HepG2 (cell line): Measurements from ENCODE around the gene IFNAR1. TPM values are rescaled to one million over a fixed set of nuclear protein-coding genes. Genes with fewer than 3 reads are reported as not detected.

Experiments
- ATAC-seq: fragments of 200-7000 bp; cut with Tn5 transposase; 3 replicates; pipeline ENCODE4 v1.9.1; 2020; ENCODE audit warnings: mild to moderate bottlenecking, moderate library complexity
- BruUV-seq: library from RNA; stranded (reverse); fragments of 400-500 nt; replicated peaks from 2 replicates; lab custom pipeline; 2021; lab: Mats Ljungman, UMichigan
- CTCF ChIA-PET: fragments of 300-600 bp; formaldehyde crosslinking; extraction: SDS; loops from one replicate; lab custom pipeline; 2021; ENCODE audit warnings: low total read pairs, inconsistent platforms, low intra/inter-chr PET ratio; lab: Yijun Ruan, JAX
- POLR2A ChIA-PET: fragments of 350-600 bp; sonication (Branson Sonifier 250); formaldehyde crosslinking; loops from one replicate; lab custom pipeline; 2020; ENCODE audit warnings: antibody characterized with exemption, inconsistent platforms; lab: Yijun Ruan, JAX
- DNase-seq: peaks from one replicate; pipeline ENCODE4 v3.0.0-alpha.2; 2015; ENCODE audit warnings: low spot score
- FAIRE-seq: peaks from 3 replicates; lab custom pipeline; 2011; peaks lifted over from hg19 to GRCh38; lab: Jason Lieb, UNC
- H2AFZ ChIP-seq: one replicate; pipeline ENCODE4 v1.6.1; 2011; ENCODE audit warnings: low read length, inconsistent platforms
- H3K27ac ChIP-seq: fragments of 300-600 bp; 3 replicates; pipeline ENCODE4 v1.8.0; 2011; ENCODE audit warnings: mixed run types, mild to moderate bottlenecking, mixed read lengths, low read length, inconsistent platforms; ENCODE audit not compliant: insufficient read depth; ENCODE audit errors: extremely low read length
- H3K27me3 ChIP-seq, 2 experiments: fragments of 200-600 bp in 1 of 2; 2 replicates in 1 of 2; 3 replicates in 1 of 2; pipeline versions ENCODE4 v1.6.0 to v1.8.0; 2011; ENCODE audit warnings: low read length in 2 of 2, mild to moderate bottlenecking in 2 of 2, moderate library complexity in 2 of 2, inconsistent platforms in 1 of 2; ENCODE audit not compliant: insufficient read depth in 2 of 2, control insufficient read depth in 1 of 2
- H3K36me3 ChIP-seq, 2 experiments: fragments of 200-600 bp in 1 of 2; replicated peaks in 1 of 2; 2 replicates in 1 of 2; 3 replicates in 1 of 2; pipeline versions ENCODE4 v1.5.1 to v1.8.0; 2011; ENCODE audit warnings: low read length in 2 of 2, inconsistent platforms in 1 of 2; ENCODE audit not compliant: insufficient read depth in 2 of 2, control insufficient read depth in 1 of 2
- H3K4me1 ChIP-seq: 2 replicates; pipeline ENCODE4 v1.5.1; 2012; ENCODE audit warnings: low read length, inconsistent platforms; ENCODE audit not compliant: insufficient read depth
- H3K4me2 ChIP-seq: 2 replicates; pipeline ENCODE4 v1.6.0; 2011; ENCODE audit warnings: low read depth, low read length, inconsistent platforms
- H3K4me3 ChIP-seq, 3 experiments: fragments of 200-600 bp in 1 of 3; sonication (generic), shearing (Covaris generic) in 1 of 3; replicated peaks in 1 of 3; 2 replicates each; pipeline ENCODE4 v1.5.1; 2011 to 2016; ENCODE audit warnings: low read length in 3 of 3, inconsistent platforms in 2 of 3, low read depth in 2 of 3, mild to moderate bottlenecking in 2 of 3, control low read depth in 1 of 3, mixed read lengths in 1 of 3; ENCODE audit not compliant: insufficient read depth in 1 of 3
- H3K79me2 ChIP-seq: one replicate; pipeline ENCODE4 v1.6.1; 2011; ENCODE audit warnings: low read length, inconsistent platforms; ENCODE audit not compliant: insufficient read depth
- H3K9ac ChIP-seq: 2 replicates; pipeline ENCODE4 v1.6.0; 2011; ENCODE audit warnings: mild to moderate bottlenecking, low read depth, low read length, inconsistent platforms; ENCODE audit not compliant: insufficient read depth
- H3K9me3 ChIP-seq: 2 replicates; pipeline ENCODE4 v1.5.1; 2012; ENCODE audit warnings: mild to moderate bottlenecking, low read length
- H4K20me1 ChIP-seq: 2 replicates; pipeline ENCODE4 v1.6.0; 2011; ENCODE audit warnings: inconsistent platforms, mild to moderate bottlenecking, low read length, moderate library complexity; ENCODE audit not compliant: insufficient read depth
- ELK4 ChIP-seq: sonication (generic); formaldehyde crosslinking; IDR thresholded peaks from 2 replicates; pipeline ENCODE4 v1.9.0; 2021; ENCODE audit warnings: missing genetic modification reagents, borderline replicate concordance
- HCFC1 ChIP-seq: fragments of 150-350 bp; IDR thresholded peaks from 2 replicates; pipeline ENCODE4 v1.6.1; 2014; ENCODE audit warnings: low read depth, low read length
- HOXA9 ChIP-seq: sonication (generic); formaldehyde crosslinking; IDR thresholded peaks from 2 replicates; pipeline ENCODE4 v1.8.1; 2022; ENCODE audit warnings: missing genetic modification reagents, mild to moderate bottlenecking, moderate library complexity, borderline replicate concordance
- ISX ChIP-seq: sonication (generic); formaldehyde crosslinking; conservative IDR thresholded peaks from 2 replicates; pipeline ENCODE4 v1.5.0; 2020; ENCODE audit warnings: missing genetic modification reagents
- KMT2B ChIP-seq: IDR thresholded peaks from 2 replicates; pipeline ENCODE4 v1.6.1; 2016; ENCODE audit warnings: missing genetic modification reagents, missing compliant biosample characterization
- MEIS2 ChIP-seq: sonication (generic); formaldehyde crosslinking; IDR thresholded peaks from 2 replicates; pipeline ENCODE4 v1.9.0; 2021; ENCODE audit warnings: mild to moderate bottlenecking, missing genetic modification reagents
- NR3C1 ChIP-seq: sonication (generic); formaldehyde crosslinking; IDR thresholded peaks from 2 replicates; pipeline ENCODE4 v1.4.0; 2020; ENCODE audit warnings: missing genetic modification reagents
- SP140L ChIP-seq: sonication (generic); formaldehyde crosslinking; IDR thresholded peaks from 2 replicates; pipeline ENCODE4 v1.4.0; 2020; ENCODE audit warnings: missing genetic modification reagents, borderline replicate concordance
- SSRP1 ChIP-seq: IDR thresholded peaks from 2 replicates; pipeline ENCODE4 v1.6.1; 2016; ENCODE audit warnings: control low read depth
- ZBTB34 ChIP-seq: sonication (generic); formaldehyde crosslinking; IDR thresholded peaks from 2 replicates; pipeline ENCODE4 v1.8.0; 2022; ENCODE audit warnings: mild to moderate bottlenecking, missing genetic modification reagents
- ZBTB4 ChIP-seq: sonication (generic); formaldehyde crosslinking; IDR thresholded peaks from 2 replicates; pipeline ENCODE4 v1.4.0; 2020; ENCODE audit warnings: missing genetic modification reagents, mild to moderate bottlenecking, borderline replicate concordance
- ZC3H13 ChIP-seq: sonication (generic); formaldehyde crosslinking; IDR thresholded peaks from 2 replicates; pipeline ENCODE4 v1.8.1; 2023; ENCODE audit warnings: mild to moderate bottlenecking, missing genetic modification reagents, moderate library complexity
- ZNF329 ChIP-seq: sonication (generic); formaldehyde crosslinking; IDR thresholded peaks from 2 replicates; pipeline ENCODE4 v1.9.0; 2021; ENCODE audit warnings: low read depth, mild to moderate bottlenecking, missing genetic modification reagents
- ZNF354B ChIP-seq: sonication (generic); formaldehyde crosslinking; IDR thresholded peaks from 2 replicates; pipeline ENCODE4 v1.8.0; 2022; ENCODE audit warnings: mild to moderate bottlenecking, missing genetic modification reagents
- ZNF816 ChIP-seq: sonication (generic); formaldehyde crosslinking; IDR thresholded peaks from 2 replicates; pipeline ENCODE4 v1.8.0; 2022; ENCODE audit warnings: missing genetic modification reagents, mild to moderate bottlenecking, borderline replicate concordance
- ZSCAN12 ChIP-seq: sonication (generic); formaldehyde crosslinking; IDR thresholded peaks from 2 replicates; pipeline ENCODE4 v1.9.0; 2021; ENCODE audit warnings: mild to moderate bottlenecking, missing genetic modification reagents
- WGBS: methylation state at CpG from one replicate; pipeline ENCODE4 v1.1.6; 2017; ENCODE audit warnings: low lambda C conversion rate; 5-methylcytosine and 5-hydroxymethylcytosine counted together
- in situ Hi-C: cut with HindIII; loops from 2 replicates; pipeline ENCODE4 v1.10.0; 2017; ENCODE audit warnings: low pct_unique_long_range_greater_than_20kb; ENCODE audit not compliant: extremely low pct_ligation_motif_present
- intact Hi-C: fragments of 100-400 bp; cut with micrococcal nuclease; formaldehyde crosslinking; loops from one replicate; pipeline ENCODE4 v1.10.0; 2022; ENCODE audit not compliant: unreplicated experiment
- polyA plus RNA-seq, 8 experiments: library from polyadenylated mRNA; depleted of rRNA in 3 of 8; stranded (reverse) in 7 of 8; unstranded in 1 of 8; fragments of >200 nt; fragmentation: Illumina TruSeq in 4 of 8; extraction: Trizol in 4 of 8; gene quantifications; 2 replicates each; pipeline versions ENCODE4 v1.2.1 to v1.2.3, GENCODE V29; 2011 to 2016; ENCODE audit warnings: low read depth in 4 of 8, missing spikeins in 1 of 8, mixed read lengths in 1 of 8; ENCODE audit not compliant: insufficient read depth in 1 of 8
- total RNA-seq, 5 experiments: library from RNA; depleted of rRNA; stranded (reverse); fragments of >200 nt; fragmentation: Illumina TruSeq; extraction: Trizol; gene quantifications; 2 replicates each; pipeline ENCODE4 v1.2.3, GENCODE V29; 2016; ENCODE audit warnings: low read depth in 1 of 5
- TF ChIP-seq, protein P1 (sequence below): IDR thresholded peaks from 2 replicates; pipeline ENCODE4 v1.6.1; 2018; ENCODE audit warnings: missing genetic modification reagents, mild to moderate bottlenecking, missing compliant biosample characterization

IFNAR1 gene
- total and polyA plus RNA-seq, 2 of the 13 experiments (the other 11 are each of a cell fraction or from before 2014, with no cell fraction given): 6.7 to 9.3 TPM

DNA sequence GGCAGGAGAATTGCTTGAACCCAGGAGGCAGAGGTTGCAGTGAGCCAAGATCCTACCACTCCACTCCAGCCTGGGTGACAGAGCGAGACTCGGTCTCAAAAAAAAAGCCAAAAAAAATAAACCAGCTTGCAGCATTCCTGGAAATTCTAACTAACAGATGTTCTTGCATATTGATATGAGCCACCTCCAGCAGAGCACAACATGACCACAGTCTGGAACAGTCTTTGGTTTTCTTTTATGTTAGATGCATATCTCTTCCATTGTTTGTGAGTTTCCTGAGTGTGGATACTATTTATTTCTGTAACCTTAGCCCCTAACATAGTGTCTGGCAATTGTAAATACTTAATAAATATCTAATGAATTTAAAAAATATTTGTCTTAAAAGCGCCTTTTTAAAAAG is 23.9 kb downstream of the IFNAR1 start (continued):
- TF ChIP-seq KMT2B (CRISPR knock-in tag) (no peak), SSRP1 (no peak), HCFC1 (no peak), ZC3H13 (CRISPR knock-in tag) (no peak), NR3C1 (no peak), ELK4 (CRISPR knock-in tag) (no peak), ISX (CRISPR knock-in tag) (no peak), HOXA9 (CRISPR knock-in tag) (no peak), ZNF816 (CRISPR knock-in tag) (no peak)
- TF ChIP-seq, all 625 proteins: peak for 0

DNA sequence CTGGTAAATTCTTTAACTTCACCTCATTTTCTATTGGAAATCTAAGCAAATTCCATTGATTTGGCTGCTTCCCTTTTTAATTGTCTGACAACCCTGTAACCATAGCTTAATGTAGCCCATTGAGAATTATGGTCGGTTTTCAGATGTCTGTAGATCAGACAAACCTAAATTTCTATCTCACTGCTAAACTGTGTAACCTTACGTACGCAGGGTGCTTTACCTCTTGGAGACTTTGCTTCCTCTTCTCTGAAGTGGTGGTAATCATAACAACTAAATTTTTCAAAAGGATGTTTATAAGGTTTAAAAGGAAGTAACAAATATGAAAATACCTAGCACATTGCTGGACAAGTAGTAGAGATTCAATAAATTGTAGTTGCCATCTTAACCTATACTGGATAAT is 25.9 kb downstream of the IFNAR1 start:
- DNase-seq (no peak), FAIRE-seq (no peak), ATAC-seq (no peak)
- H3K27me3 ChIP-seq: no peaks in the 10 kb centered on the region
- 95% methylated on average over 3 of the region's 3 CpGs for WGBS
- H3K4me1 ChIP-seq: no peaks in the 10 kb centered on the region
- H4K20me1 ChIP-seq: no peaks in the 10 kb centered on the region
- POLR2A ChIA-PET: no interaction called here
- no peak overlapping the region for H3K9ac ChIP-seq
- no peak overlapping the region for H3K4me2 ChIP-seq
- H3K4me3 ChIP-seq: no peak overlapping the region
- no peak overlapping the region for H3K27ac ChIP-seq
- in situ Hi-C loops: no loop called here
- H3K36me3 ChIP-seq: peaks cover 3 to 29% of the 10 kb centered on the region in 2 experiments; a peak in 3 of 5 replicates
- CTCF ChIA-PET: no interaction called here
- no peaks in the 10 kb centered on the region for H3K9me3 ChIP-seq
- no TSS peak for BruUV-seq
- no peak overlapping the region for H2AFZ ChIP-seq
- no peaks in the 10 kb centered on the region for H3K79me2 ChIP-seq
- intact Hi-C loops: no loop called here
- no peak for TF ChIP-seq MEIS2 (CRISPR knock-in tag)
- no peak for TF ChIP-seq ZSCAN12 (CRISPR knock-in tag)
- no peak for TF ChIP-seq ZNF354B (CRISPR knock-in tag)
- no peak for TF ChIP-seq SP140L (CRISPR knock-in tag)
- TF ChIP-seq ZBTB34 (CRISPR knock-in tag): no peak
- TF ChIP-seq, protein P1, sequence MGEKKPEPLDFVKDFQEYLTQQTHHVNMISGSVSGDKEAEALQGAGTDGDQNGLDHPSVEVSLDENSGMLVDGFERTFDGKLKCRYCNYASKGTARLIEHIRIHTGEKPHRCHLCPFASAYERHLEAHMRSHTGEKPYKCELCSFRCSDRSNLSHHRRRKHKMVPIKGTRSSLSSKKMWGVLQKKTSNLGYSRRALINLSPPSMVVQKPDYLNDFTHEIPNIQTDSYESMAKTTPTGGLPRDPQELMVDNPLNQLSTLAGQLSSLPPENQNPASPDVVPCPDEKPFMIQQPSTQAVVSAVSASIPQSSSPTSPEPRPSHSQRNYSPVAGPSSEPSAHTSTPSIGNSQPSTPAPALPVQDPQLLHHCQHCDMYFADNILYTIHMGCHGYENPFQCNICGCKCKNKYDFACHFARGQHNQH (CRISPR knock-in tag): no peak
- no peak for TF ChIP-seq ZBTB4 (CRISPR knock-in tag)
- TF ChIP-seq ZNF329 (CRISPR knock-in tag): no peak
